Mesothelial cell of epicardium (in vitro differentiated cells): ENCODE data around the gene MED14. TPM values are rescaled to one million over a fixed set of nuclear protein-coding genes. Genes with fewer than 3 reads are reported as not detected.
"Not testable (repeated sequence)": the region's sequence is repeated elsewhere in the genome, so short reads cannot be mapped to it uniquely, and the experiment has no call there.

Experiments used
- DNase-seq, 2 experiments: peaks; one replicate each; pipeline ENCODE4 v3.0.0; 2021; ENCODE audit warnings: low spot score in 2 of 2; ENCODE audit not compliant: unreplicated experiment in 2 of 2
- H3K27ac Mint-ChIP-seq: 2 replicates; pipeline ENCODE4 v1.8.0; 2021; ENCODE audit warnings: mixed read lengths
- H3K27me3 Mint-ChIP-seq: 2 replicates; pipeline ENCODE4 v1.8.0; 2021; ENCODE audit warnings: low read depth, mixed read lengths
- H3K36me3 Mint-ChIP-seq: 2 replicates; pipeline ENCODE4 v1.8.0; 2021; ENCODE audit warnings: mixed read lengths
- H3K4me1 Mint-ChIP-seq: 2 replicates; pipeline ENCODE4 v1.8.0; 2021; ENCODE audit warnings: mixed read lengths
- H3K4me3 Mint-ChIP-seq: 2 replicates; pipeline ENCODE4 v1.8.0; 2021; ENCODE audit warnings: mild to moderate bottlenecking, moderate library complexity, mixed read lengths
- H3K9me3 Mint-ChIP-seq: 2 replicates; pipeline ENCODE4 v1.8.0; 2021; ENCODE audit warnings: mixed read lengths
- total RNA-seq: library from RNA; stranded (reverse); gene quantifications from 3 replicates; pipeline ENCODE4 v1.2.1, GENCODE V29; 2021
- TF ChIP-seq, protein P1 (sequence below): fragments of 200-600 bp; sonication (generic); IDR thresholded peaks from one replicate; pipeline ENCODE4 v1.5.0; 2021; ENCODE audit warnings: antibody characterized with exemption; ENCODE audit not compliant: unreplicated experiment

MED14 gene
- total RNA-seq, 1 donor from 2014 or later: 46.8 TPM

DNA sequence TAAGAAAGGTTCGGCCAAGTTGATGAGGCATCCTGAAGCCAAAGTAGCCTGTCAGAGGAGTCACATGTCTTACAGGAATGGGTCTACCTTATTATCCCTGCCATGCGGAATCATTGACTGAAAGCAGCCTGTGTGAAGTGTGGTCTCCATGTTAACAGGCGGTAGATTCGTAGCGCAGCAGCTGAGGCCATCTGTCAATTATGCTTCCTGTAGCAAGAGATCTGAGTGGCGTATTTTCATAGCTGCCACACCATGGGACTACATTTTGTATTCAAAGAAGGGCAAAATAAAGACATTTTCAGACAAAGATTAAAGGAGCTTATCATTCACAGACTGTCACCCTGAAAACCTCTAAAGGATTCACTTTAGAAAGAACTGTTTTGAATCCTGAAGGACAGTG, 11.2 kb upstream of the MED14 start:
- Mint-ChIP-seq H3K36me3 (peaks cover 1% of the 10 kb centered on the region), H3K4me3 (no peak overlapping the region), H3K27ac (no peak overlapping the region), H3K27me3 (no peaks in the 10 kb centered on the region), H3K9me3 (peaks cover 27% of the 10 kb centered on the region), H3K4me1 (no peaks in the 10 kb centered on the region)
- TF ChIP-seq, protein P1, sequence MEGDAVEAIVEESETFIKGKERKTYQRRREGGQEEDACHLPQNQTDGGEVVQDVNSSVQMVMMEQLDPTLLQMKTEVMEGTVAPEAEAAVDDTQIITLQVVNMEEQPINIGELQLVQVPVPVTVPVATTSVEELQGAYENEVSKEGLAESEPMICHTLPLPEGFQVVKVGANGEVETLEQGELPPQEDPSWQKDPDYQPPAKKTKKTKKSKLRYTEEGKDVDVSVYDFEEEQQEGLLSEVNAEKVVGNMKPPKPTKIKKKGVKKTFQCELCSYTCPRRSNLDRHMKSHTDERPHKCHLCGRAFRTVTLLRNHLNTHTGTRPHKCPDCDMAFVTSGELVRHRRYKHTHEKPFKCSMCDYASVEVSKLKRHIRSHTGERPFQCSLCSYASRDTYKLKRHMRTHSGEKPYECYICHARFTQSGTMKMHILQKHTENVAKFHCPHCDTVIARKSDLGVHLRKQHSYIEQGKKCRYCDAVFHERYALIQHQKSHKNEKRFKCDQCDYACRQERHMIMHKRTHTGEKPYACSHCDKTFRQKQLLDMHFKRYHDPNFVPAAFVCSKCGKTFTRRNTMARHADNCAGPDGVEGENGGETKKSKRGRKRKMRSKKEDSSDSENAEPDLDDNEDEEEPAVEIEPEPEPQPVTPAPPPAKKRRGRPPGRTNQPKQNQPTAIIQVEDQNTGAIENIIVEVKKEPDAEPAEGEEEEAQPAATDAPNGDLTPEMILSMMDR: no peak
- no peak for DNase-seq

DNA sequence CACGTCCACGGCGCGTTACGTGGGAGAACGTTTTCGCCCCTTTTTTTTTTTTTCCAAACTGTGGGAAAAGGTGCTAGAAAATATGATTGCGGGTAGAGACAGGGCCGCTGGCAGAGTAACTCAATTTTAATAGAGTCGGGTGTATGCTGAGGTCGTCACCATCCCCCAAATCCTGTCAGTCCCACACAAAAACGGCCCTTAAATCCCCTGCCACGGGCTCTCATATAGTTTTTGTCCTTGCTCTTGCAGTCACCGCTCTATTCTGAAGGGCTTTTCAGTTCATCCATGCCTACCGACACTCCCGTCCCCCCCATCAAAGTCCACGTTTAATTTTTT, 796 bp upstream of the MED14 start:
- H3K36me3 Mint-ChIP-seq: no peaks in the 10 kb centered on the region
- peak overlapping the region; percentile 98 for H3K27ac Mint-ChIP-seq
- H3K4me3 Mint-ChIP-seq: peak overlapping the region; percentile 83
- H3K4me1 Mint-ChIP-seq: peaks cover 14% of the 10 kb centered on the region
- H3K27me3 Mint-ChIP-seq: no peaks in the 10 kb centered on the region
- peaks cover 16% of the 10 kb centered on the region for H3K9me3 Mint-ChIP-seq
- DNase-seq: no peak
- TF ChIP-seq, protein P1: no peak

DNA sequence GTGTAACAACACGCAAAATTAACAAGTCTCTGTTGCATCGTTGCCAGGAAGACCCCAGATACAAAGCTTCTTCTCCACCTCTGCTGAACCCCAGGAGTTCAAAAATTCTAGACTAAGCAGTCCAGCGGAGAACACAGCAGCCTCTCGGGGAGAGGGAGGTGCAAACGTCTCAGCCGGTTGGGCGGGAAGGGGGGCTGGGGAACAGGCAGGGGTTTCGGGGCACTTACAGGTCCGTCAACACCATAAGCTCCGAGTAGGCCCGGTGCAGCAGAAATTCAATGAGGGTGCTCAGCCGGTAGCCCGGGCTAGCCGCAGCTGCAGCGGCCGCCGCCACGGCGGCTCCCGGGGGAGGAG, 394 bp downstream of the MED14 start:
- peaks cover 17% of the 10 kb centered on the region for H3K4me1 Mint-ChIP-seq
- H3K27me3 Mint-ChIP-seq: no peaks in the 10 kb centered on the region
- DNase-seq: no peak
- peaks cover 15% of the 10 kb centered on the region for H3K9me3 Mint-ChIP-seq
- H3K27ac Mint-ChIP-seq: peak overlapping the region; percentile 89
- no peaks in the 10 kb centered on the region for H3K36me3 Mint-ChIP-seq
- TF ChIP-seq, protein P1: no peak
- peak overlapping the region; percentile 83 for H3K4me3 Mint-ChIP-seq

DNA sequence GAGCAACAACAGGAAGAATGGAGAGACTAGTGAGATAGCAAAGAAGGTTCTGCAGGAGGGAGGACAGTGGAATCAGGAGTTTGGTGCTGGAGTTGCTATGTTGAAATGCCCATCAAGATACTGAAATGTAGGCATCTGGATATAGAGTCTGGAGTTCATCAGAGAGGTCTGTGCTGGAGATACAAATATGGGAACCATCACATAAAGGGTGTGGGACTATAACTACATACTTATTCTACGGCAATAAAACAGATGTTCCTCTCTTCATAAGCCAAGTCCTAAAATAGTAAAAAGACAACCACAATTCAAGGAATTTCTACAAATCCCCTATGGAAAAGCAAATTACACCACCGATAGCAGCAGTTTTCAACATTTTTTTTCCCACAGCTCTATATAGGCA, 1.6 kb downstream of the MED14 start:
- H3K27me3 Mint-ChIP-seq: no peaks in the 10 kb centered on the region
- H3K9me3 Mint-ChIP-seq: peaks cover 12% of the 10 kb centered on the region
- H3K4me3 Mint-ChIP-seq: peak overlapping the region; percentile 83
- H3K27ac Mint-ChIP-seq: peak overlapping the region; percentile 0
- TF ChIP-seq, protein P1: no peak
- DNase-seq: no peak
- H3K36me3 Mint-ChIP-seq: no peaks in the 10 kb centered on the region
- H3K4me1 Mint-ChIP-seq: peaks cover 20% of the 10 kb centered on the region

DNA sequence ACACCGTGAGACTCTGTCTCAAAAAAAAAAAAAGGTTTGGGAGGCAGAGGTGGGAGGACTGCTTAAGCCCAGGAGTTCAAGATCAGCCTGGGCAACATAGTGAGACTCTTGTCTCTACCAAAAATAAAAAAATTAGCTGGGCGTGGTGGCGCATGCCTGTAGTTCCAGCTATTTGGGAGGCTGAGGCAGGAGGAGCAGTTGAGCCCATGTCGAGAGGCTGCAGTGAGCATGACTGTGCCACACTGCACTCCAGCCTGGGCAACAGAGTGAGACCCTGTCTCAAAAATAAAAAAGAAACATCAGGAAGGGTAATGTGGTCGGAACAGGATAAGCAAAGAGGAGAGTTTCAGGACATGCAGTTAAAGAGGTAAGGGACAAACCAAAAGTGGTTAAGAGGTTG, 2.8 kb downstream of the MED14 start:
- H3K36me3 Mint-ChIP-seq, H3K27ac Mint-ChIP-seq, H3K9me3 Mint-ChIP-seq, H3K27me3 Mint-ChIP-seq, H3K4me3 Mint-ChIP-seq, DNase-seq: not testable (repeated sequence)
- H3K4me1 Mint-ChIP-seq: peaks cover 20% of the 10 kb centered on the region

DNA sequence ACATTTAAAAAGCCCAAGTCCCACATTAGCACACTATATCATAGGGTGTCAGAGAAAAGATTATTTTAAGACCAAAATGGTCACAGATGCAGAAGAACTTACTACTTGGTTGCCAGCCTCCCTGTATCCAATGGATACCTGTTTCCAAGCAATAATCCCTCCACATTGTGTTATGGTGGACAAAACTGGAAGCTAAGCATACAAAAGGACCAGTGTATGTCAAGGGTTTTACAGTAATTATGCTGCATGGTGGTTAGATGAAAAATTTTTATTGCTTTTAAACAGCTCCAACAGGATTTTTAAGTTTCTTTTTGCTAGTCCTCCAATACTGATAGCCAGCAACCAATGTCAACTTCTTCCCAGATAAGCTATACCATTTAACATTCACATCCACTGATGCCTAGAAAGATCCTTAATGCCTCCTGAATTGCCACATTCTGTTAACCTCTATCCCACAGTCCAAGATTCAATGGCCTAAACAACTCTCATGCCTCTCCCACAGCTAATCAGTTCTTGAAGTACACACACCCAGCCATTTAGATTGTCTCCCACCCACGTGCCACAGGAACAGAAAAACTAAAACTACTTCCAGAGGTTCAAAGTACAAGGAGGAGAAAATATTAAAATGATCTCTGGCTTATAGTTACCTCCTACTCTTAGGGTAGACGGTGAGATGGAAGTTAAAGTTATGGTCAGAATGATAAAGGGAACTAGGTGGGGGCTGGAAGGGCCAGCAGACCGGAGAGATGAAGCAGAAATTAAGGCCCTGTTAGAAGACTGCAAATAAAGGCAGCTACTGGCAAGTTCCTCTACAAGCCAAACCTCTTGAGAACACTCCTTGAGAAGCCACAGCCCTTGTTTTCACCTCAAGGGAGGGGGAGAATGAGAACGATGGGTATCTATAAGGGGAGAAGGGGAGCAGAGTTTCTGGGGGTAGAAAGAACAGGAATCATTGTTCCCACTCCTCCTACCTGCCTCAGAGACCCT, 5.5 kb downstream of the MED14 start:
- peaks cover 11% of the 10 kb centered on the region for H3K9me3 Mint-ChIP-seq
- peak overlapping the region; percentile 2 for H3K27ac Mint-ChIP-seq
- TF ChIP-seq, protein P1: no peak
- H3K4me1 Mint-ChIP-seq: peaks cover 20% of the 10 kb centered on the region
- H3K27me3 Mint-ChIP-seq: no peaks in the 10 kb centered on the region
- DNase-seq: no peak
- no peak overlapping the region for H3K4me3 Mint-ChIP-seq
- H3K36me3 Mint-ChIP-seq: peaks cover 5% of the 10 kb centered on the region
